GM12891 (cell line): Measurements from ENCODE around the gene PSMD11.
A peak's percentile ranks its signal among the peaks of the same experiment; 100 is the strongest.

Experiments used
- POLR2A ChIP-seq: IDR thresholded peaks from 2 replicates; pipeline ENCODE4 v1.6.1; 2011; ENCODE audit warnings: low read depth, low read length, control low read depth
- POLR2AphosphoS5 ChIP-seq: IDR thresholded peaks from 2 replicates; pipeline ENCODE4 v1.6.1; 2011; ENCODE audit warnings: low read depth, low read length, control low read depth
- POU2F2 ChIP-seq: IDR thresholded peaks from 2 replicates; pipeline ENCODE4 v1.6.1; 2011; ENCODE audit warnings: low read depth, mild to moderate bottlenecking, control low read depth, low read length, moderate library complexity
- SPI1 ChIP-seq: IDR thresholded peaks from 2 replicates; pipeline ENCODE4 v1.6.1; 2011; ENCODE audit warnings: low read depth, low read length, control low read depth
- TAF1 ChIP-seq: IDR thresholded peaks from 2 replicates; pipeline ENCODE4 v1.6.1; 2011; ENCODE audit warnings: low read depth, low read length, control low read depth

DNA sequence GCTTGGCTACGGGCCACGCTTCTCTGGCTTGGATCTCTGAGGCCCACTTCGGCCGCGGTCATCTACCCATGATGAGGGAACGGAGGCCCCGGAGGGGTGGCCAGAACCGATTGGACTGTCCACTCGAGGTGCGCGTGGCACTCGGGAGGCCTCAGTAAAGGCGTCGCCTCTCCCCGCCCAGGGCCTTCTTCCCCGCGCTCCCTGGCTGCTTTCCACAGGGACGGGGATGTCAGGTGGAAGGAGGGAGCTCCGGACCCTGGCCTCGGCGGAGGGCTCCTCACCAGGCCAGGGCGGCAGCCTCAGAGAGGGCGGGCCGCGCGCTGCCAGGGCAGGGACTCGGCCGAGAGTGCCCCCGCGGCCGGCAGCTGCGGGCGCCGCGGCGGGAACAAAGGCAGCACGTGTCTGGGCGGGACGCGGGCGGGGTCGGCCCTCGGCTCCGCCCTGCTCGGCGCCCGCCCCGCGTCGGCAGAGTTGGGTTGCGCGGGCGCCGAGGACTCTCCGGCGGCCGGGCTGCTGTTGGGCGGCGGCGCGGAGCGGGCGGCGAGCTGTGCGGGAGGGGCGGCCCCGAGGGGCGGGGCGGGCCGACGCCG, 41.9 kb downstream of the PSMD11 start:
- TF ChIP-seq POLR2A (no peak), TAF1 (peak; percentile 11; the same call in 1 of the 2 replicates), SPI1 (no peak), POLR2AphosphoS5 (no peak), POU2F2 (no peak)
